Lower leg skin (tissue), 4 donors: ENCODE results near the gene MTMR1. TPM values are rescaled to one million over a fixed set of nuclear protein-coding genes. Genes with fewer than 3 reads are reported as not detected.

ENCODE experiments used
- DNase-seq, 2 donors: peaks; one replicate each; pipeline ENCODE4 v3.0.0-alpha.2; 2019; ENCODE audit warnings: low spot score in 2 of 2
- H3K4me3 ChIP-seq: fragments of 200-600 bp; sonication (generic); 2 replicates; pipeline ENCODE4 v1.5.1; 2017; ENCODE audit warnings: mild to moderate bottlenecking, low read depth; ENCODE audit not compliant: poor library complexity, severe bottlenecking
- CTCF ChIP-seq, 3 donors: fragments of 450-650 bp; IDR thresholded peaks; one replicate each; pipeline ENCODE4 v1.5.1; 2016; ENCODE audit warnings: antibody characterized with exemption in 3 of 3, mild to moderate bottlenecking in 3 of 3, moderate library complexity in 2 of 3
- POLR2A ChIP-seq, 2 donors: fragments of 450-650 bp; IDR thresholded peaks; one replicate each; pipeline ENCODE4 v1.6.1; 2016 to 2017; ENCODE audit warnings: antibody characterized with exemption in 2 of 2, mild to moderate bottlenecking in 1 of 2, moderate library complexity in 1 of 2
- WGBS, 2 donors: methylation state at CpG; one replicate each; pipeline ENCODE4 v1.1.5; 2018; 5-methylcytosine and 5-hydroxymethylcytosine counted together
- intact Hi-C: fragments of 100-400 bp; cut with DNase I; formaldehyde crosslinking; loops from one replicate; pipeline ENCODE4 v1.15.0; 2023; ENCODE audit warnings: low total_unique reads
- total RNA-seq, 4 donors: library from RNA; depleted of rRNA; stranded (reverse); fragments of >200 nt; gene quantifications; one replicate each; pipeline ENCODE4 v1.1.0, GENCODE V29; 2016

The MTMR1 gene
- total RNA-seq, 4 donors from 2014 or later, result 27.7 to 77.0 (median 45.9) TPM

DNA sequence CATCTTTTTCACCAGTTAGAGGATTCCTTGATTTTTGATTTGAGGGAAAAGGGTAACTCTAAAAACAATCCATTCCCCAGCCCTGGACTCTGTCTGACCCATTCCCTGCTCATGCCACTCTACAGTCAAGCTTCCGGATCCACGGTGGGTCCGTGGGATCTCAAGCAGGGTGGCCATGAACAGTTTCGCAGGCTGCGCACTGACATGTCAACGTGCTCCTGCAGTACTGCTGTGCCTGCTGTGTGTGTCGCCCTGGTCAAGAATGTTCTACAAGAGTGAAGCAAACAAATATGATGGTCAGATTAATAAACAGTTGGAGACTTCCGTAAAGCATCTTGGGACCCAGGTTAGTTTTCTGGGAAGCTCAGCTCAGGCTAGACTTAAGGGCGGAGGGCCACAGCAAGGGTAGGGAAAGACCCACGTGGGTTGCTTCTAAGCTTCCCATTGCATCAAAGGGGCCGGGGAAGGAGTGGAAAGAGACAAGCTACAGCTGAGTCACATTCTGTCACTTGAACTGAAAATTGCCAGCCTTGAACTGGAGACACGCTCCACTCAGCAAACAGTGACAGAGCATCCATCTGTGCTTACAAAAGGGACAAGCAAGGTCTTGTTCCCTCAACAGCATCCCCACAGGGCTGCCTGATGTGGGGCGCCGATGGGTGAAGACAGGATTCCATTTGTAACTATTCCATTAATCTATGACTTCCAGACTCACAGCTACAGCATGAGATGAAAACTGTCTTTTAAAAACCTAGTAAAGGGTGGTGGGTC is 81.8 kb downstream of the MTMR1 start:
- H3K4me3 ChIP-seq, result no peak overlapping the region
- no peak for TF ChIP-seq CTCF (IDR thresholded peaks at IDR 0.05)
- no peak for TF ChIP-seq POLR2A (IDR thresholded peaks at IDR 0.05)
- WGBS, 2 donors, result 82 to 86% methylated on average over 14 of the region's 14 CpGs
- intact Hi-C loops, result loop anchor here (5.0 kb wide), 1 partner anchor 307 kb away; no protein-coding TSS in a partner anchor
- DNase-seq, result peak in 1 of 2 donors; percentile 45

GRCh38 chrX:150775569-150776350 is 82.6 kb downstream of the MTMR1 start:
- WGBS, 2 donors, result 74 to 83% methylated on average over 9 to 16 of the region's 18 CpGs
- H3K4me3 ChIP-seq, result no peak overlapping the region

DNA sequence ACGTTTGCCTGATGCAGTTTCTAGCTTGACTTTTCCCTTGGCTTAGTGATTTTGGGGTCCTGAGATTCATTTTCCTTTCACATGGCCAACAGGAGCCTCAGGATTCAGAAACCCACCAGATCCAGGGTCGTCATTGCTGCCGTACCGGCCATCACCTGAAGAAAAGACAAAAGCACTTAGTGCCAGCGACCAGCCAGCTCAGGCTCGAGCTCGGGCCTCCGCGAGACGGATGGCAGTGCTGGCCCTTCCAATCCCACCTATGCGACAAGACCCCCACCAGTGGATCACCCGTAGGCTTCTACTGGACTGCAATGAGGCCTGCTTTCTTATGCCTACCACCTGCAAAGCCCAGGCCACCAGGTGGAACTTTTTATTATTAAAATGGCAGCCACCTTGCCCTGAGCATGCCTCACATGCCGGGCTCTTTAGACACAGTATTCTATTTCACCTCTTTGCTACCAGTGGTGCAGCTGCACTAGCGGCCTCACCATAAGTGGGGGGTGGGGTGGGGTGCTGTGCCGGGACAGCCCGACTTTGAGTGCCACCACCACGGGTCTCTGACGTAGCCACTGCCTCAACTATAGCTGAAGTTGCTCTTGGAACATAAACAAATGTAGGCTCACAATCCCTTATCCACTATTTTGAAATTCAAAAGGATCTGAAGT is 84.3 kb downstream of the MTMR1 start:
- intact Hi-C loops, result no loop called here
- DNase-seq, result peak in 1 of 2 donors; percentile 53
- no peak overlapping the region for H3K4me3 ChIP-seq
- WGBS, 2 donors, result 84 to 95% methylated on average over 17 of the region's 18 CpGs
- TF ChIP-seq POLR2A (IDR thresholded peaks at IDR 0.05), result no peak
- TF ChIP-seq CTCF (IDR thresholded peaks at IDR 0.05), result no peak

More at GRCh38 chrX:150775569-150776350, 82.6 kb downstream of the MTMR1 start:
- TF ChIP-seq CTCF (IDR thresholded peaks at IDR 0.05), result no peak
- no peak for TF ChIP-seq POLR2A (IDR thresholded peaks at IDR 0.05)
- intact Hi-C loops, result no loop called here
- peak in 1 of 2 donors; percentile 56 for DNase-seq

DNA sequence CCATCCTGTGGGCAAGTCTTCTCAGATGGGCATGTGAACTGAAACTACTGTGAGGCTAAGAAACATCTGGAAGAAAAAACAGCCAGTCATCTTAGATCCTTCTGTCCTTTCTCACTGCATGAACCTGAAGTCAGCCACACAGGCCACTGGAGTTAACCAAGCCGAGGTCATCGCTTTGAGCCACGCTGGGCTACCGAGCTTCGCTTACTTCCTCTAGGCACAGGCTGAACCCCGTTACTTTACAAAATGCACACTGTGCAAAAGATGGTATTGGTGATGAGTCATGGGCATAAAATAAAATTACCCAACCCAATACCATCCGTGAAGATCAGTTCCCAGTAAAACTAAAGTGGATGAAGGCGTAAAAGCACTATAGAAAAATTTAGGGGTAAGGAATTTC is 86.2 kb downstream of the MTMR1 start:
- TF ChIP-seq CTCF (IDR thresholded peaks at IDR 0.05) (no peak), POLR2A (IDR thresholded peaks at IDR 0.05) (no peak)
- 77 to 83% methylated on average over 8 of the region's 8 CpGs for WGBS, 2 donors
- intact Hi-C loops, result no loop called here
- no peak overlapping the region for H3K4me3 ChIP-seq
- peak in 1 of 2 donors; percentile 79 for DNase-seq

GRCh38 chrX:150781677-150782076 is 88.5 kb downstream of the MTMR1 start:
- H3K4me3 ChIP-seq, result no peak overlapping the region
- TF ChIP-seq CTCF (IDR thresholded peaks at IDR 0.05) (no peak), POLR2A (IDR thresholded peaks at IDR 0.05) (no peak)
- WGBS, 2 donors, result 86 to 97% methylated on average over 8 to 10 of the region's 10 CpGs
- DNase-seq, result no peak
- intact Hi-C loops, result no loop called here
